ENCODE results near the gene CCDC90B. TPM values are rescaled to one million over a fixed set of nuclear protein-coding genes. Genes with fewer than 3 reads are reported as not detected.

Gene CCDC90B
- total and polyA plus RNA-seq, 10 of the 15 experiments (the other 5 are each of a cell fraction or from before 2014, with no cell fraction given) = 33.2 to 91.5 (median 59.2) TPM

DNA sequence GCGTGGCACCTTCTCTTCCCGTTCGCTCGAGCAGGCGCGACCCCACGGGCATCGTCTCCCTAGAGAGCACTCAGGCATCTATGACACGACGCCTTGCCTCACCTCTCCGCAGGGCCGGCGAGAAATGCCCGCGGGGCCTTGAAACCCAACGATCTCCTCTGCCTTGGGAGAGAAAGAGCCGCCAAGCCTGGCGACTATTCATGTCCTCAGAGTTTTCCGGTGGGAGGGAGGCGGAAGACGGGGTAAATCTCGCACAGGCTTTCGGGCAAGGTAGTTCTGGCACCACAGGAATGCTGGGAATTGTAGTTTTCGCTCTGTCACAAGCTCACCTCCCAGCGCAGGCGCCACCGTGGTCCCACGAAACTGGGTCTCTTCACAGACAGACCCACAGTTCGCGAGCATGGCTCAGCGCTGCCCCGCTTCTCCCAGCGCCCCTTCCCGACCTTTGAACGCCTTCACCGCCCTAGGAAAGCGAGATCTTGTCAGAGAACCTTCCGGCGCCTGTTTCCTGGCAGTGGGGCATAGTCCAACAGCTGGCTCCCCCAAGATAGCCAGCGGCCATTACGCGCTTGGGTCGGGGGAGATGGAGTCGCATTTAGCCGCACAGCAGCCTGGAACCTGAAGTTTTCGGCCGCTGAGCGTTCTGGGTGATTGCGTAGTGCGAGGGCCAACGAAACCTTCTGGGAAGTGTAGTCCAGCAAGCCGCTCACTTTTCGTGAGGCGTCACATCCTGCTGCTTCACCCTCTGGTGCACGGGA, at the start of gene CCDC90B (continued):
- TF ChIP-seq, protein P1, sequence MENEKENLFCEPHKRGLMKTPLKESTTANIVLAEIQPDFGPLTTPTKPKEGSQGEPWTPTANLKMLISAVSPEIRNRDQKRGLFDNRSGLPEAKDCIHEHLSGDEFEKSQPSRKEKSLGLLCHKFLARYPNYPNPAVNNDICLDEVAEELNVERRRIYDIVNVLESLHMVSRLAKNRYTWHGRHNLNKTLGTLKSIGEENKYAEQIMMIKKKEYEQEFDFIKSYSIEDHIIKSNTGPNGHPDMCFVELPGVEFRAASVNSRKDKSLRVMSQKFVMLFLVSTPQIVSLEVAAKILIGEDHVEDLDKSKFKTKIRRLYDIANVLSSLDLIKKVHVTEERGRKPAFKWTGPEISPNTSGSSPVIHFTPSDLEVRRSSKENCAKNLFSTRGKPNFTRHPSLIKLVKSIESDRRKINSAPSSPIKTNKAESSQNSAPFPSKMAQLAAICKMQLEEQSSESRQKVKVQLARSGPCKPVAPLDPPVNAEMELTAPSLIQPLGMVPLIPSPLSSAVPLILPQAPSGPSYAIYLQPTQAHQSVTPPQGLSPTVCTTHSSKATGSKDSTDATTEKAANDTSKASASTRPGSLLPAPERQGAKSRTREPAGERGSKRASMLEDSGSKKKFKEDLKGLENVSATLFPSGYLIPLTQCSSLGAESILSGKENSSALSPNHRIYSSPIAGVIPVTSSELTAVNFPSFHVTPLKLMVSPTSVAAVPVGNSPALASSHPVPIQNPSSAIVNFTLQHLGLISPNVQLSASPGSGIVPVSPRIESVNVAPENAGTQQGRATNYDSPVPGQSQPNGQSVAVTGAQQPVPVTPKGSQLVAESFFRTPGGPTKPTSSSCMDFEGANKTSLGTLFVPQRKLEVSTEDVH (IDR thresholded peaks at IDR 0.05; ENCODE audit: low read depth, partially characterized antibody) = no peak
- TF ChIP-seq SMAD5 (IDR thresholded peaks at IDR 0.05; ENCODE audit: low read depth) = peak; percentile 92
- TF ChIP-seq, protein P2, sequence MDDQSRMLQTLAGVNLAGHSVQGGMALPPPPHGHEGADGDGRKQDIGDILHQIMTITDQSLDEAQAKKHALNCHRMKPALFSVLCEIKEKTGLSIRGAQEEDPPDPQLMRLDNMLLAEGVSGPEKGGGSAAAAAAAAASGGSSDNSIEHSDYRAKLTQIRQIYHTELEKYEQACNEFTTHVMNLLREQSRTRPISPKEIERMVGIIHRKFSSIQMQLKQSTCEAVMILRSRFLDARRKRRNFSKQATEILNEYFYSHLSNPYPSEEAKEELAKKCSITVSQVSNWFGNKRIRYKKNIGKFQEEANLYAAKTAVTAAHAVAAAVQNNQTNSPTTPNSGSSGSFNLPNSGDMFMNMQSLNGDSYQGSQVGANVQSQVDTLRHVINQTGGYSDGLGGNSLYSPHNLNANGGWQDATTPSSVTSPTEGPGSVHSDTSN (IDR thresholded peaks at IDR 0.05; ENCODE audit: insufficient replicate concordance, low read depth, low read length) = no peak
- peak; percentile 92; the same call in 1 of the 2 replicates for TF ChIP-seq STAT1 (conservative IDR thresholded peaks at IDR 0.05)
- peak in 1 of 2 experiments; percentile 64; a peak in 1 of 4 replicates for TF ChIP-seq CEBPB (IDR thresholded peaks at IDR 0.05; ENCODE audit: borderline replicate concordance in 1 of 2, low read depth in 2 of 2, low read length in 2 of 2)
- no peak for TF ChIP-seq ZNF384 (IDR thresholded peaks at IDR 0.05; ENCODE audit: borderline replicate concordance, low read depth, low read length)
- TF ChIP-seq SMARCA5 (IDR thresholded peaks at IDR 0.05) = no peak
- peak; percentile 95 for TF ChIP-seq POLR2AphosphoS5 (IDR thresholded peaks at IDR 0.05; ENCODE audit: low read length)
- TF ChIP-seq EP300 (IDR thresholded peaks at IDR 0.05; ENCODE audit: borderline replicate concordance in 1 of 2, control insufficient read depth in 1 of 2, low read depth in 2 of 2, low read length in 2 of 2) = 0 out of 4 replicates have a peak, but pooled peaks of 1 of the 2 experiments have one; percentile 42
- TF ChIP-seq, protein P3, sequence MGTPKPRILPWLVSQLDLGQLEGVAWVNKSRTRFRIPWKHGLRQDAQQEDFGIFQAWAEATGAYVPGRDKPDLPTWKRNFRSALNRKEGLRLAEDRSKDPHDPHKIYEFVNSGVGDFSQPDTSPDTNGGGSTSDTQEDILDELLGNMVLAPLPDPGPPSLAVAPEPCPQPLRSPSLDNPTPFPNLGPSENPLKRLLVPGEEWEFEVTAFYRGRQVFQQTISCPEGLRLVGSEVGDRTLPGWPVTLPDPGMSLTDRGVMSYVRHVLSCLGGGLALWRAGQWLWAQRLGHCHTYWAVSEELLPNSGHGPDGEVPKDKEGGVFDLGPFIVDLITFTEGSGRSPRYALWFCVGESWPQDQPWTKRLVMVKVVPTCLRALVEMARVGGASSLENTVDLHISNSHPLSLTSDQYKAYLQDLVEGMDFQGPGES (IDR thresholded peaks at IDR 0.05) = no peak
- TF ChIP-seq MYC (IDR thresholded peaks at IDR 0.05; ENCODE audit: insufficient read depth, insufficient read length, insufficient replicate concordance, low read length, severe bottlenecking) = peak; percentile 39
- TF ChIP-seq, protein P4, sequence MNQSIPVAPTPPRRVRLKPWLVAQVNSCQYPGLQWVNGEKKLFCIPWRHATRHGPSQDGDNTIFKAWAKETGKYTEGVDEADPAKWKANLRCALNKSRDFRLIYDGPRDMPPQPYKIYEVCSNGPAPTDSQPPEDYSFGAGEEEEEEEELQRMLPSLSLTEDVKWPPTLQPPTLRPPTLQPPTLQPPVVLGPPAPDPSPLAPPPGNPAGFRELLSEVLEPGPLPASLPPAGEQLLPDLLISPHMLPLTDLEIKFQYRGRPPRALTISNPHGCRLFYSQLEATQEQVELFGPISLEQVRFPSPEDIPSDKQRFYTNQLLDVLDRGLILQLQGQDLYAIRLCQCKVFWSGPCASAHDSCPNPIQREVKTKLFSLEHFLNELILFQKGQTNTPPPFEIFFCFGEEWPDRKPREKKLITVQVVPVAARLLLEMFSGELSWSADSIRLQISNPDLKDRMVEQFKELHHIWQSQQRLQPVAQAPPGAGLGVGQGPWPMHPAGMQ (IDR thresholded peaks at IDR 0.05; ENCODE audit: borderline replicate concordance) = no peak
- peak; percentile 82 for TF ChIP-seq CBFB (IDR thresholded peaks at IDR 0.05; ENCODE audit: low read depth)
- TF ChIP-seq CUX1 (IDR thresholded peaks at IDR 0.05; ENCODE audit: insufficient replicate concordance, low read depth, low read length) = no peak
- no peak for TF ChIP-seq ETV6 (conservative IDR thresholded peaks at IDR 0.05 in 1 of 2, IDR thresholded peaks at IDR 0.05 in 1 of 2; ENCODE audit: borderline replicate concordance in 1 of 2, low read depth in 1 of 2)
